ENCODE results near the gene SPPL2A. TPM values are rescaled to one million over a fixed set of nuclear protein-coding genes. Genes with fewer than 3 reads are reported as not detected.

Gene SPPL2A
- polyA plus RNA-seq, 1 of the 3 experiments (the other 2 are of a cell fraction) = 21.6 TPM

- TF ChIP-seq, protein P1, sequence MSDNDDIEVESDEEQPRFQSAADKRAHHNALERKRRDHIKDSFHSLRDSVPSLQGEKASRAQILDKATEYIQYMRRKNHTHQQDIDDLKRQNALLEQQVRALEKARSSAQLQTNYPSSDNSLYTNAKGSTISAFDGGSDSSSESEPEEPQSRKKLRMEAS (IDR thresholded peaks at IDR 0.05; ENCODE audit: low read depth) = no peak
- no peak for TF ChIP-seq SIN3A (IDR thresholded peaks at IDR 0.05; ENCODE audit: borderline replicate concordance, low read depth, low read length)
- no peak for TF ChIP-seq TCF12 (IDR thresholded peaks at IDR 0.05)
- TF ChIP-seq EP300 (IDR thresholded peaks at IDR 0.05; ENCODE audit: borderline replicate concordance in 1 of 2, low read depth in 1 of 2, low read length in 1 of 2) = no peak
- TF ChIP-seq FOXJ3 (CRISPR knock-in tag; IDR thresholded peaks at IDR 0.05) = no peak
- no peak for TF ChIP-seq POLR2AphosphoS5 (IDR thresholded peaks at IDR 0.05; ENCODE audit: low read depth, low read length)
- no peak for TF ChIP-seq YY1 (IDR thresholded peaks at IDR 0.05; ENCODE audit: low read depth)
- TF ChIP-seq, protein P2, sequence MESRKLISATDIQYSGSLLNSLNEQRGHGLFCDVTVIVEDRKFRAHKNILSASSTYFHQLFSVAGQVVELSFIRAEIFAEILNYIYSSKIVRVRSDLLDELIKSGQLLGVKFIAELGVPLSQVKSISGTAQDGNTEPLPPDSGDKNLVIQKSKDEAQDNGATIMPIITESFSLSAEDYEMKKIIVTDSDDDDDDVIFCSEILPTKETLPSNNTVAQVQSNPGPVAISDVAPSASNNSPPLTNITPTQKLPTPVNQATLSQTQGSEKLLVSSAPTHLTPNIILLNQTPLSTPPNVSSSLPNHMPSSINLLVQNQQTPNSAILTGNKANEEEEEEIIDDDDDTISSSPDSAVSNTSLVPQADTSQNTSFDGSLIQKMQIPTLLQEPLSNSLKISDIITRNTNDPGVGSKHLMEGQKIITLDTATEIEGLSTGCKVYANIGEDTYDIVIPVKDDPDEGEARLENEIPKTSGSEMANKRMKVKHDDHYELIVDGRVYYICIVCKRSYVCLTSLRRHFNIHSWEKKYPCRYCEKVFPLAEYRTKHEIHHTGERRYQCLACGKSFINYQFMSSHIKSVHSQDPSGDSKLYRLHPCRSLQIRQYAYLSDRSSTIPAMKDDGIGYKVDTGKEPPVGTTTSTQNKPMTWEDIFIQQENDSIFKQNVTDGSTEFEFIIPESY (IDR thresholded peaks at IDR 0.05; ENCODE audit: borderline replicate concordance, low read depth) = no peak
- TF ChIP-seq CHD2 (IDR thresholded peaks at IDR 0.05; ENCODE audit: low read length, partially characterized antibody) = no peak
- TF ChIP-seq FOSL2 (IDR thresholded peaks at IDR 0.05; ENCODE audit: borderline replicate concordance, low read depth) = no peak
- no peak for TF ChIP-seq FOXM1 (IDR thresholded peaks at IDR 0.05; ENCODE audit: low read depth)
- no peak for TF ChIP-seq MXI1 (IDR thresholded peaks at IDR 0.05; ENCODE audit: low read depth, low read length)
- TF ChIP-seq, protein P3, sequence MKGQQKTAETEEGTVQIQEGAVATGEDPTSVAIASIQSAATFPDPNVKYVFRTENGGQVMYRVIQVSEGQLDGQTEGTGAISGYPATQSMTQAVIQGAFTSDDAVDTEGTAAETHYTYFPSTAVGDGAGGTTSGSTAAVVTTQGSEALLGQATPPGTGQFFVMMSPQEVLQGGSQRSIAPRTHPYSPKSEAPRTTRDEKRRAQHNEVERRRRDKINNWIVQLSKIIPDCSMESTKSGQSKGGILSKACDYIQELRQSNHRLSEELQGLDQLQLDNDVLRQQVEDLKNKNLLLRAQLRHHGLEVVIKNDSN (IDR thresholded peaks at IDR 0.05; ENCODE audit: borderline replicate concordance, low read depth) = no peak
- no peak for TF ChIP-seq USF2 (IDR thresholded peaks at IDR 0.05; ENCODE audit: borderline replicate concordance, low read depth, low read length)
- no peak for TF ChIP-seq CTCF (IDR thresholded peaks at IDR 0.05)
- TF ChIP-seq NRF1 (IDR thresholded peaks at IDR 0.05; ENCODE audit: low read depth, low read length) = no peak
- H3K27ac ChIP-seq (ENCODE audit: low read depth in 2 of 2, low read length in 1 of 2) = no peak overlapping the region
- no peaks in the 10 kb centered on the region for H3K27me3 ChIP-seq (ENCODE audit: insufficient read depth)
- no peak overlapping the region for H3K4me3 ChIP-seq (ENCODE audit: low read depth in 2 of 2, low read length in 1 of 2)
- H3K9ac ChIP-seq = no peak overlapping the region
- no peaks in the 10 kb centered on the region for H3K9me2 ChIP-seq
- H4K20me1 ChIP-seq (ENCODE audit: insufficient read depth) = no peaks in the 10 kb centered on the region
- no peak for DNase-seq
- H3K4me2 ChIP-seq = no peak overlapping the region
- H3K36me3 ChIP-seq (replicated peaks in 1 of 2; ENCODE audit: control insufficient read depth in 1 of 2, insufficient read depth in 2 of 2, low read length in 1 of 2) = peaks cover 8 to 48% of the 10 kb centered on the region in 2 experiments
- WGBS (ENCODE audit: low lambda C conversion rate) = 91% methylated on average over 8 of the region's 8 CpGs
- H3K4me1 ChIP-seq (ENCODE audit: control insufficient read depth in 1 of 2, insufficient read depth in 2 of 2, low read depth in 1 of 2, low read length in 1 of 2) = no peaks in the 10 kb centered on the region
- no peak overlapping the region for H2AFZ ChIP-seq (ENCODE audit: low read depth)
- H3K9me3 ChIP-seq = no peaks in the 10 kb centered on the region
- ChIA-PET CTCF (no interaction called here), POLR2A (interaction anchor here (0.6 kb wide), 1 partner anchor 45 kb away, joined by 3 read pairs; no protein-coding TSS in a partner anchor)
- no peaks in the 10 kb centered on the region for H3K79me2 ChIP-seq (ENCODE audit: insufficient read depth)
- H3F3A ChIP-seq (replicated peaks; ENCODE audit: insufficient read depth) = no peaks in the 10 kb centered on the region
Measured at GRCh38 chr15:50736823-50737222, 28.7 kb downstream of the SPPL2A start.

Measured in SK-N-SH (cell line).